Measurements from ENCODE around the gene RGMA.
"Not testable (repeated sequence)": the region's sequence is repeated elsewhere in the genome, so short reads cannot be mapped to it uniquely, and the experiment has no call there.

The RGMA gene

DNA sequence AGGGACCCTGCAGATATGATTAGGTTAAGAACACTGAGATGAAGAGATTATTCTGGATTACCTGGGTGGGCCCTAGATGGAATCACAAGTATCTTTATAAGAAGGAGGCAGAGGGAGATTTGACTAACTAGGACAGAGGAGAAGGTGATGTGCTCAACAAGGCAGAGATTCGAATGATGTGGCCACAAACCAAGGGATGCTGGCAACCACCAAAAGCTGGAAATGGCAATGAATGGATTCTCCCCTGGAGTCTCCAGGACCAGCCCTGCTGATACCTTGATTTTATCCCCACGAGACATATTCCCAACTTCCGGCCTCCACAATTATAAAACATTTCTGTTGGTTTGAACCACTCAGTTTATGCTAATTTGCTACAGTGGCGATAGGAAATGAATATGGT, 42.9 kb downstream of the RGMA start:
- DNase-seq, result no peak

DNA sequence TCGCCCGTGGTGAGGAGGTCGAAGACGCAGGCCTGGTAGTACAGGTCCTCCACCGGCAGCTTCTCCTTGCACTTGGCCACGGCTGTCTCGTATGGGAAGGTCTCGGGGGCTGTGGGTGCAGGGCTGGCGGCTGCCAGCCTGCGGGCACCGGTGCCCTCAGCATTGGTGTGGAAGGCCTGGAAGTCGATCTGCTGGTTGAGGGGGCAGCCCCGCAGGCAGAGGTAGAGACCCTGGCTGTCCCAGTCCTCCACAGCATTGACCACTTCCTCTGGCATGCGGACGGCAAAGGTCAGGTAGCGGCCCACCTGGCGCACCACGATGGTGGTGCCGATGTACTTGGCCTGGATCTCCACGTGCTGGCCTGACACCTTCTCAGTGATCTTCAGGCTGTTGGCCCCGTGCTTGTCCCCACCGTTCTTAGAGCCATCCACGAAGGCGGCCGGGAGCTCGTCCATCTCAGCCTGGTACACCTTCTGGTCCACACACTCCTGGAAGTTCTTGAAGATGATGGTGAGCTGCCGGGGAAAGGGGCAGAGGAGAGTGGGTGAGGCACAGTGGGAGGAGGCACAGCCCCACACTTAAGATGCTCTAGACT, 43.7 kb downstream of the RGMA start:
- DNase-seq, result no peak

DNA sequence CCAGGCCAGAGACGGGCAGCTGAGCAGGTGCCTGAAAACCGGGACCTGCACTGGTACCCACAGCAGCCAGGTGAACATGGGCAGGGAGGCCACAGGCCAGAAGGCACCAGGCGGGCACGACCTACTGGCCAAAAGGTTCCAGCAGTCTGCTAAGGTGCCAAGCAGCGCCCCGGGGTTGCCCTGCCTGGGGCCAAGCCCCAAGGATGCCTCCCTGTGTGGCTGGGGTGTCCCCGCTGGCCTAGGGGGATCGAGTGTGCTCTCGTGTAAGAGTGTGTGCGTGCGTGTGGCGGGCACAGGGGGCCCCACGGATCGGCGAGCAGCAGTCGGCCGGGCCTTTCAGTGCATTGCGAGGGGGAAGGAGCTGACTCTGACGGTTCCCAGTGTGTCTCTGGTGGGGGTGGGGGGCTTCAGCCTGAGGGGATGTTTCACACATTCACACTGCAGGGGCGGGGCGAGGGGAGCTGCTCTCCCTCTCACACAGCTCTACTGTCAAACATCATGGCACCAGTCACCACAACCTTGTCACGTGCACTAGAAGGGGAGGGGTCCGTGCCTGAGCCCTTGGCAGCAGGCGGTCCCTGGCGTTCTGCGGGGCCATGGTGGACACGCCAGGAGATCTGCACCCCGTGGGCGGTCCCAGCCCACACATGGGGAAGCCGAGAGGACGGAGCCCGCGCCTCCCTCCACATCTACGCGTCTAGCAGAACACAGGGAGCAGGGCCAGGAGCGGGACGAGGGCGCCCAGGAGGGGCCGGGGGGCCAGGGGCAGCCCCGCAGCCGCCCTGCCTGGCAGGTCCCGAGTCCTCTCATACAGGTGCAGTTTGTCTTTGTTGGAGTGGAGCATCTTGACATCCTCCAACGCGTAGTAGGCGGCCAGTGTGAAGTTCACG, 44.5 kb downstream of the RGMA start:
- no peak for DNase-seq

DNA sequence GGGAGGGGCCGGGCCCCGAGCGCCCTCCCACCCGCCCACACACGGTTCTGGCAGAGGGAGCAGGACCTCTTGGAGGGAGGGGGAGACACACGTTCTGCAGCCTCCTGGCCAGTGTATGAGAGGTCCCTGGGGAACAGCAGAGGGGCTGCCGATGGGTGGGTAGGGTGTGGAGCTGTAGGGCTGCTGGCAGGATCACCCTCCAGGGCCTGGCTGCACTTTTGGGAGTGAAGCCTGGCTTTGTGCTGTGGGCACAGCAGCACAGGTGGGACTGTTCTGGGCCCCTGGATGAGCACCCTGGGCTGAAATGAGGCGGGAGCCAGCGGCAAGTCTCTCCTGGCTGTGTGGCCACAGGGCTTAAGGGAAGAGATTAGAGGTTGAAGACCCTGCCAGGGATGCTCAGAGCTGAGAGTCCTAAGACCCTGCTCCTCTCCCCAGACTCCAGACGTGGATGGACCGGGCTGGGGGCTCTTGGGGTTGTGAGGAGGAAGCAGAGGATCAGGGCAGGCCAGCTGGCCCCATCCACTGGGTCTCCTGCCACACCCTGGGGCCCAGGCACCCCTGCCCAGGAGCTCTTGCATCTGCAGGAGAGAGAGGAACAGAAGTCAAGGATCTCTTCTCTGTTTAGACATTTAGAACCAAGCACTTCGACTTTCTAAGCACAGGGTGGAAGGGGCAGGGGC, 45.2 kb downstream of the RGMA start:
- DNase-seq, result no peak

DNA sequence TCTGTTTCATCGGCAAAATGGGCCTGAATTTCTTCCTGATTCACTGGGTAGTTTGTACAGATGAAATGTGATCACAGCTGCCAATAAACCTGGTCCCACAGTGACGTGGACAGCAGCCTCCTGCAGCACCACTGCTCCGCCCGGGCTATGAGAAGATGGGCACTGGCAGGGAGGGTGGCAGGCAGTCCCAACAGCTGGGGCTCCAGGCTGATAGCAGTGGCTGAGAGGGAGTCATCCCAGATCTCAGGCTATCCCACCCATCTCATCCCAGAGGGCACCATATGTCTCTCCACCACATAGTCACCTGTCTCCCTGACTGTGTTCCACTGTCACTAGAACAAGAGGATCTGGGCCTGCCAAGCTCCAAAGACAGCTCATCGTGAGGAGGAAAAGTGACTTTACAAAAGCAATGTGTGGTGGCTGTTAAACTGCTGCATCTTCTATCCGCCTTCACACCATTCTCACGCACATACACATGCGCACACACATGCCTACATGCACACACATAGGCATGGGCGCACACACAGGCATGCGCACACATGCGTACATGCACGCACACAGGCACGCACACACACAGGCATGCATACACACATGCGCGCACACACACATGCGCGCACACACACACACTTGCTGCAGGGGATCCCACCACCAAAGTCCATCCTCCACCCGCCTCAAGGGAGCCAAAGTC, 46.2 kb downstream of the RGMA start:
- no peak for DNase-seq

DNA sequence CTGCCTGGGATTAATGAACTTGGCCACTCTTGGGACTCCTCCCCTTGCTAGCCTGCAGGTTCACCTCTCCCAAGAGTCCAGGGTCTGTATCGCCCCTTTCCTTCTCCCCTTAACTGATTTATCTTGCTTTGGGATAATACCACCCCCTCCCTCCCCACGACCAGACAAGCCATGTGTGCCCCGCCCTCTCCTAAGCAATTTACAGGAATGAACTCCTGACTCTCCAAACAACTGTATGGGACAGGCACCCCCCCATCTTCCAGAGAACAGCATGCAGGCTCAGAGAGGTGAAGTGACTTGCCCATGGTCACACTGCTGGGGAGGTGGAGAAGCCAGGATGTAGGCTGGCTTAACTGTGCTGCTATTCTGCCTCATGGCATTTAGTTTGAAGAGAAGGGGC, 46.8 kb downstream of the RGMA start:
- DNase-seq, result no peak

DNA sequence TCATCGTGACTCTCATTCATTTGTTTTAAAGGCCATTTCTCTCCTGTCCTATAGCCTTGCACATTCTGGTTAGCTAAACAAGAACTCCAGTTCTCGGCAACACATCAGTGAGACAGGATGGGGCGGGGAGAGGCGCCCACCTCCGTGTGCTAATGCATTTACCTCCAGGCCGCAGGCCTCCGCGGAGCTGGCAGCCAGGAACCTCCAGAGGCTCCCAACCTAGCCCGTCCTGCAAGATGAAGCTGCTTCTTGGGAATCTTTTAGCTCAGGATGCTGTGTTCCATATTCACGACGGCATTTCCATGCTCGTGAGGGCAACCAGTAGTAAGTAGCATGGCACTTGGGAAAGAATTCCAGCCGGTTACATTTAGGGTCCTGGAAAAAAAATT, 47.9 kb downstream of the RGMA start:
- no peak for DNase-seq

DNA sequence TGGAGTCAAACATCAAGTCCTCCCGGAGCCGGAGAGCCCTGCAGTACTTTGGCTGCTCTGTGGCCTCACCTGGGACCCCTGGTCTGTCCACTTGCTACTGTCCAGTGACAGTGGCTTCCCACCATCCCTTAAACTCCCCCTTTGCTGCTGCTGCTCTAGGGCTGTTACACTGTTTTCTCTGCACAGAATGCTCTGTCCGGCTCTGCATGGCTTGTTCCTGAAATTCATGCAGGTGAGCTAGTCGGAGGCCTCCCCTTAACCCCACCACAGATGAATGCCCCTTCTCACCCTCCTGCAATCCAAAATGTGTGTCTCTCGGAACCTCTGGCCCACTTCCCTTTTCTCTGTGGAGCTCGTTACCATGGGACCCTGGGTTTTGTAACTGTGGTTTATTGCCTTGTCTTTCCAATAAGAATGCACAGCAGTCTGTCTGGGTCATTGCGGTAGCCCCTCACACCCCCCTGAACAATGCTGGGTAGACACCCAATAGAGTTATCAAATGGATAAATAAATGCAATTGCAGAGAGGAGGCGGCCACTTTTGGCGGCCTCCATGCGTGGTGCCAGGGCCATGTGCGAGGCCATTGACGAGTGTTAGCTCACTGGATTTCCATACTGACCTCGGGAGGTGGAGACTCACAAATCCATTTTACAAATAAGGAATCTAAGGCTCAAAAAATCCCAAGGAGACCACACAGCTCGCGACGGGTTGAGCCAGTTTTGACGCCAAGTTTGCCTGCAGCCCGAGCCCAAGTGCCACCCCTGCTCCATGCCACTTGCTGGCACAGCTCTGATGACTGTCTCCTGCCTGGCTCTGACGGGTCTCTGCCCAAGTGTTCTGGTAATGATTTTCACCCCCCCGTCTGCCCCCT, 48.5 kb downstream of the RGMA start:
- DNase-seq, result no peak

DNA sequence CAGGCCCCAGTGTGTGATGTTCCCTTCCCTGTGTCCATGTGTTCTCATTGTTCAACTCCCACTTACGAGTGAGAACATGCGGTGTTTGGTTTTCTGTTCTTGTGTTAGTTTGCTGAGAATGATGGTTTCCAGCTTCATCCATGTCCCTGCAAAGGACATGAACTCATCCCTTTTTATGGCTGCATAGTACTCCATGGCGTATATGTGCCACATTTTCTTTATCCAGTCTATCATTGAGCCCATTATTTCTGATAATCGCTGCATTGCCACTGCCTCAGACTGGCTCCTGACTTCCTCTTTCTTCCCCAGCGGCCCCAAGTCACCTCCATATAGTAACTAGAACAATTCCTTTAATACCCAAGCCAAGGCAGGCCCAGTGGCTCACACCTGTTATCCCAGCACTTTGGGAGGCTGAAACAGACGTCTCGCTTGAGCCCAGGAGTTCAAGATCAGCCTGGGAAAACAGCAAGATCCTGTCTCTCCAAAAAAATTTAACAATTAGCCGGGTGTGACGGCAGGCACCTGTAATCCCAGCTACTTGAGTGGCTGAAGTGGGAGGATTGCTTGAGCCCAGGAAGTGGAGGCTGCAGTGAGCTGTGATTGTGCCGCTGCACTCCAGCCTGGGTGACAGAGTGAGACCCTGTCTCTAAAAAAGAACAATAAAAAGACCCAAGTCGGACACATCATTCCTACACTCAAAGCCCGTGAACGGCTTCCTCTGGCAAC, 49.3 kb downstream of the RGMA start:
- not testable (repeated sequence) for DNase-seq

DNA sequence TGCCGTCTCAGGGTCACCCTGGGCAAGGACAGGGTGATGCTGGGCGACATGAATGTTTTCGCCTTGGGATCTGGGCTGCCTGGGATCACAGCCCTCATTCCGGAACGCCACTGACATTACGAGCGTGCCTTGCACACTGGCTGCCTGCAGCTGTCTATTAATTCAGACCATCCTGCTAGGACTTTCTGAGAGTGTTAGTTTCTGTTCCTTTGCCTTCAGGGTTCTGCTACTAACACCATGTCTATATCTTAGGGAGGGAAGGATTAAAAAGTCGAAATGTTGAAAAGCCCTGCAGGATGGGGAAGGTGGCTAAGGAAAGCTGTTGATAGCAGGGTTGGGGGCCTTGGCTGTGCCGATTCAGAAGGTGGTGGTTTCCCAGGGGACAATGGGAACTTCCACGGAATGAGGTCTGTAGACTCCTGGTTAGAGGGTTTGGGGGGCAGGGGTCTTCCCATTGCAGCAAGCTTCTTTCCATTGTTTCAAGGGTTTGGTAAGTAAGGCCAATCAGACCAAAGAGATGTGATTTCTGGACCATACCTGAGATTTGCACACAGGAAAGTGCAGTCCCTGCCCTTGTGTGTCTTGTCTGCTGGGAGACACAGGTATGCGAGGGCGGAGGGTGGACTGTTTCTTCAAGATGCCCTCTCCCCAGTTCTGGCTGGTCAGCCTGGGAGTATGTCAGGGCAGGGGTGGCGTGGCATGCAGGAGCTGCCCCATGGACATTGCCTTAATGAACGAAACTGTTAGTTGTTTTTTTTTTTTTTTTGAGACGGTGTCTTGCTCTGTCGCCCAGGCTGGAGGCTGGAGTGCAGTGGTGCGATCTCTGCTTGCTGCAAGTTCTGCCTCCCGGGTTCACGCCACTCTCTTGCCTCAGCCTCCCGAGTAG, 50.9 kb downstream of the RGMA start:
- no peak for DNase-seq

DNA sequence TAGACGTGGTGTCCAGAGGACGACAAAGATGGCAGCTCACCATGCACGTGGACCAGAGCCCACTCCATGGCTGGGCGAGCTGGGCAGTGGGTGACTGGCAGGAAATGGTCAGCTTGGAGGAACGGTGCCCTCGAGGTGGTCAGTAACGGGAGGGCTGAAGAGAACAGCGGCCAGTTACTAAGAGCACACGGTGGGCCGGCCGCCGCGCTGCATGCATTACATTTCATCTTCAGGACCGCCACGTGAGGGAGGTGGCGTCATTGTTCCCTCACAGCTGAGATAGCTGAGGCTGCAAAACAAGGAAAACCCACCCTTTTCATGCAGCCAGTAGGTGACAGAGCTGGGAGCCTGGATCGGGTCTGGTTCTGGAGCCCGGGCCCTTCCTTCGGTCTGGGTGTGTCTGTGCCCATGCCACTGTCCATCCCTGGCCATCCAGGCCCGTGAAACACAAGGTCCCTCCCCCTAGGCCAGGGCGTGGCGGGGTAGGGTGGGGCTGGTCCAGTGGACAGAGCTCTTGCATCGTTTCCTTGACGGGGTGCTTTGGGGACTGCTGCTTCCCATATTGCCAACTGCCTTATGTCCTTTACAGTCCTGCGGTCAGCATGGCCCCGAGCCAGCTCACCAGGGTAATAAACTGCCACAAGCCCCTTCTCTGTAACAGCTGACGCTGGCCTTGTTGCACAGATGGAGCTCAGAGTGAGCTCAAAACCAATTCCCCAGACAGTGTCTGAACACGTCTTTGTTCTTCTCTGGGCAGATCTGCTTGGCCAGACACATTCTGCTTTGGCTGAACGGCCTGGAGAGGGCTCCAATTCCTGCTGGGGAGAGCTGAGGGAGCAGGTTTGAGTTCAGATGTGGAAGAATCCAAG, 51.8 kb downstream of the RGMA start:
- no peak for DNase-seq

DNA sequence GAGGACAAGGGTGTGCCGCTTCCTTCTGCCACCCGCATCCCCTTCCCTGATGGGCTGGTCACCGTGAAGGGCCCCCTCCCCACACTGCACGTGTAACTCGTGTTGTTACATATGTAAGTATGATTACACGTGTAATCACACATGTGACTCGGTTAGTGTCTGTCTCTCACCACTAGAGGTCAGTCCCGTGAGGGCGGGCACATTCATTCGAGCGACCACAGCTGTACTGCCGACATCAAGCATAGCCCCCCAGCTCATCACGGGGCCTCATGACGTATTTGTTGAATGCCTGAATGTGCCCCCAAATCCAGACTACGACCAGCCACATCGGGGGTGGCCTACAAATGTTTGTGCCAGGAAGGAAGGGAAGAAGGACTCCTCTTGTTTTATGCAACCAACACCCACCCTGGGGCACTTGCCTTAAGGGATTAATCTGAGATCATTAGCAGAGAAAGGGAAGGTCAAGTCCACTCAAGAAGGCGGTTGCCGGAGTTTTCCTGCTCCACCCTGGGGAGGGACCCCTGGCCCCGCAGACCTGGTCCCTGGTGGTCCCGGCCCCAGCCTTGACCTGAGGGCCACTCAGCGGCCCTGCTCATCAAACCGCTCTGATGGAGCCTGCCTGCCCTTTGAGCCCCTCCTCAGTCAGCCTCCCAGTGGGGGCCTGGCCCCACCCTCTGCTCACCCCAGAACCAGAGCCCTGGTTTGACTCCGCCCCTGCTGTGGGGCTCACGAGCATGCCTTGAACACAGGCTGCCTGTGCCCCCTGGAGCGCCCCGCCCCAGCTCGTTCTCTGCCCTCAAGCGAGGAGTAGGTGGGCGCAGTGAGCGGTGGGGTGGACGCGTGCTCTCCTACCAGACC, 52.8 kb downstream of the RGMA start:
- peak; percentile 50 for DNase-seq

DNA sequence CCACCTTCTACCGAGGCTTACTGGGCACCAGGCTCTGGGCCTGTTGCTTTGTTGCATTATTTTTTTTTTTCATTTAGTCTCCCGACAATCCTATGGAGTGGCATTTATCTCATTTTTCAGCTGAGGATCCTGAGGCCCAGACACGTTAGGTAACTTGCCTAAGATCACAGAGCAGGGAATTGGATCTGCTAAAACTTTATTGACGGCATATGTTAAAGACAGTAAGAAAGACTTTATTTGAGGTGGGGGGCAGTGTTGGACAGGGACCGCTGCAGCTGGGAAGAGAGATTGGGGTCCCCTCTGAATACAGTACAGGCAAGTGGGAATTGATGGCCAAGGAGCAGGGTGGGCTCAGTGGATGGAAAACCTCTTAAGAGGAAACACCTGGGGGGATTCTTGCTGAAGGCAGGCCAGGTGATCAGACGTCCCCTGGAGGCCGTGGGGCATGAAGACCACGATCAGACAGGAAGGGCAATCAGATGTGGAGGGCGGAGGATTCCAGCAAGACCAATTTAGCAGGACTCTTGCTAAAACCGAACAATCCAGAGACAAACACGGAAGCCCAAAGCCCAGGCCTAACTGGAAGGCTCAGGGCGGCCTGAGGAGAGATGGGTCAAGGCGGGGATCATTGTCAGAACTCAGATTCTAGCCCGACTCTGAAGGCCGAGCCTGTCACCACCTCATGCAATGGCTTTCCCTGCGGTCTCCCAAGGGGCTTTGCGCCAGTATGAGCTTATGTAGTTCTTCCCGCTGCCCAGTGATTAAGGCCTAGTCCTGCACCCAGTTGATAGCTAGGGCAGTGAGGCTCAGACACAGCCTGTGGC, 53.7 kb downstream of the RGMA start:
- no peak for DNase-seq

DNA sequence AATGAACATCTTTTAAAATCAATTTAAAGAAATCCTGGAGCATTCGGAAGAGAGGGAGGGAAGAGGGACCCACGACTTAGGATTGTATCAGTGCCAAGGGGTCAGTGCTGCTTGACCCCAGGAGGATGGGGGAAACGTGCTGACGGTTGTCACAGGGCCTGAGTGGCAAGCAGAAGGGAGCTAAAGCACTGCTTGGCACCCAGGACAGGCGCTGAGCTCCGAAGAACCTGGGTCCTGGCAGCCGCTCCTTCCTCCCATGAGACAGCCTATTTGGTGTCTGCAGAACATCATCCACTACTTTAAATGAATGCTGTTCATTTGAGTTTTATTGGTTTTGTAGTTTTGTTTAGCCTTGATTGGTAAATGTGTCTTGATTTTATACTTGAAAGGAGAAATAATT, 54.5 kb downstream of the RGMA start:
- no peak for DNase-seq

DNA sequence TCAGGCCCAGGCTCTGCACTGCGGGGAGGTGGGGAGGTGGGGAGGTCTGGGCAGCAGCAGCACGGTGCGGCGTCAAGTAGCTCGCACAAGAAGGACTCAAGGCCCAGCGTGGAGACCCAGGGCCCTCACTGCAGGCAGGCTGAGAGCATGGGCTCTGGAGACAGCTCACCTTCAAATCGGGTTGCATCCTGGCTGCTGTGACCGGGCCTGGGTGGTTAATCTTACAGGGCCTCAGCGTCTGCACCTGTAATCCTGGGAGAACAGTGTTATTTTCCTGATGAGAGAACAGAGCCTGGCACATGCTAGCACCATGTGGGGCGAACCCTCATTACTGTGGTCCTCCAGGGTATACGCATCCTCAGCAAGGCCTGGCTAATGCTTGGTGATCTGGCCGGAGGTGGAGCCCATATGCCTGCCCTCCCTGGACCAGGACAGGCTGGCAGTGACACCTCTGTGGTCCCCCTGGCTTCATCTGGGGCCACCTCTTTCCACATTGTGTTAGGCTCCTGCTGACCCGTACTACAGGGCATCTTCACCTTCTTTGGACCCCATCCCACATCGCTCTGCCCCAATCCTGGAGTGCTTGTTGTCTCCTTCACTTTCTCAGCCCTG, 55.5 kb downstream of the RGMA start:
- DNase-seq, result no peak

DNA sequence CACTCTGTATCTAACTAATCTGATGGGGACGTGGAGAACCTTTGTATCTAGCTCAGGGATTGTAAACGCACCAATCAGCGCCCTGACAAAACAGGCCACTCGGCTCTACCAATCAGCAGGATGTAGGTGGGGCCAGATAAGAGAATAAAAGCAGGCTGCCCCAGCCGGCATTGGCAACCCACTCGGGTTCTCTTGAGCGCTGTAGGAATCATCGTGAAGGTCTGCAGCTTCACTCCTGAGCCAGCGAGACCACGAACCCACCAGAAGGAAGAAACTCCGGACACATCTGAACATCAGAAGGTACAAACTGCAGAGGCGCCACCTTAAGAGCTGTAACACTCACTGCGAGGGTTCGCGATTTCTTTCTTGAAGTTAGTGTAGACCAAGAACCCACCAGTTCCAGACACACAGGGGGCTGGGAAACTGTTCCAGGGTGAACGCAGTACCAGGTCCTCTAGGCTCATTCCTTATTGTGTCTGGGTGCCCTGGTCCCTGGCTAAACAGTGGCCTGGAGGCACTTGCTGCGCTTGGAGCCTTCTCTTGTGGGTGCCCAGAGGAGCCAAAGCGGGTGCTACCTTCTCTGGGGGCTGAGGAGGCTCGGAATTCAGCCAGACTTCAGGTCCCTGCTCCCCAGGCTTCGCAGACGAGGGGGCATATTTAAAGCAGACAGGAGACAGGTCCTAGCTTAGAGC, 56.4 kb downstream of the RGMA start:
- not testable (repeated sequence) for DNase-seq

Measured in CD4-positive, alpha-beta T cell treated with Interleukin-6 for 4 hours (primary cell).